DMS79 treated with DMSO at 0.1 percent for 48 hours (cell line): ENCODE measurements around the gene IQCE.

Source experiments
- DNase-seq: peaks from one replicate; lab custom pipeline; 2025; lab: John Stamatoyannopoulos, UW

The IQCE gene

GRCh38 chr7:2646680-2647571 is 88.1 kb downstream of the IQCE start:
- no peak for DNase-seq

GRCh38 chr7:2647594-2648172 is 88.9 kb downstream of the IQCE start:
- no peak for DNase-seq

GRCh38 chr7:2649139-2649838 is 90.5 kb downstream of the IQCE start:
- no peak for DNase-seq

DNA sequence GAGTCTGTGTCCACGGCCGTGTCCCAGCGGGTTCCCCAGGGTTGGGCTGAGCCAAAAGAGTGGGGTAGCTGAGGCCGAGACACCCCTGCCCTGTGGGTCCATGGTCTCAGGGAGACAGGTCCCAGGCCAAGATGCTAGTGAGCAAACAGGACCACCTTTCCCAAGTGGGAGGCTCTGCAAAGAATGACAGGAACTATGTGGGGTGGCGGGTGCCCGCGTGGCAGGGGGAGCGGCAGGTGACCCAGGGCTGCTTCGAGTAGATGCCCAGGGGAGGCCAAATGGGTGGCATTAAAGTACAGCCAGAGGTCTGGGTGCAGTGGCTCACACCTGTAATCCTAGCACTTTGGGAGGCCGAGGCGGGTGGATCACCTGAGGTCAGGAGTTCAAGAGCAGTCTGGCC is 91.2 kb downstream of the IQCE start:
- DNase-seq, result no peak

GRCh38 chr7:2650451-2650850 is 91.7 kb downstream of the IQCE start:
- no peak for DNase-seq

DNA sequence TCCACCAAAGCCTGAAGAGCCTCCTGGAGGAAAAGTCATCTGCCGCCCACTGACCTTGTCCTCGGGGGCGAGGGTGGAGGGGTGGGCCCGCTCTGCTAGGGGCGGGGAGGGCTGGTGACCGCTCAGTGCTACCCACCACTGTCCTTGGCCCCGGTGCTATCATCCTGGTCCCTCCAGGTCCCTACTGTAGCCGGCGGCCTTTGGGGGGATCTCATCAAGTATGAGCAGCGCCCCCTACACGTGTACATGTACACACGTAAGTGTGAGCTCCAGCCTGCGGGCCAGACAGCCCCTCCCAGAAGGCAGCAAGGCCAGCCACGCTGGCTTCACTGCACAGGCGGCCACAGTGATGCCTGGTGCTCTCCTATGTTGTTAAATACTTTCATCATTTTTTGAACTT is 92.6 kb downstream of the IQCE start:
- no peak for DNase-seq

- DNase-seq, result no peak
Observed at GRCh38 chr7:2651847-2652735, 93.3 kb downstream of the IQCE start.

- no peak for DNase-seq
Observed at GRCh38 chr7:2652736-2653060, 93.9 kb downstream of the IQCE start.

GRCh38 chr7:2654059-2654458 is 95.3 kb downstream of the IQCE start:
- no peak for DNase-seq

GRCh38 chr7:2655870-2656614 is 97.3 kb downstream of the IQCE start:
- no peak for DNase-seq

- no peak for DNase-seq
Observed at GRCh38 chr7:2657208-2657607, 98.4 kb downstream of the IQCE start.

- DNase-seq, result no peak
Observed at GRCh38 chr7:2657920-2658671, 99.3 kb downstream of the IQCE start.

- DNase-seq, result no peak
Observed at GRCh38 chr7:2658941-2659340, 100.2 kb downstream of the IQCE start.

DNA sequence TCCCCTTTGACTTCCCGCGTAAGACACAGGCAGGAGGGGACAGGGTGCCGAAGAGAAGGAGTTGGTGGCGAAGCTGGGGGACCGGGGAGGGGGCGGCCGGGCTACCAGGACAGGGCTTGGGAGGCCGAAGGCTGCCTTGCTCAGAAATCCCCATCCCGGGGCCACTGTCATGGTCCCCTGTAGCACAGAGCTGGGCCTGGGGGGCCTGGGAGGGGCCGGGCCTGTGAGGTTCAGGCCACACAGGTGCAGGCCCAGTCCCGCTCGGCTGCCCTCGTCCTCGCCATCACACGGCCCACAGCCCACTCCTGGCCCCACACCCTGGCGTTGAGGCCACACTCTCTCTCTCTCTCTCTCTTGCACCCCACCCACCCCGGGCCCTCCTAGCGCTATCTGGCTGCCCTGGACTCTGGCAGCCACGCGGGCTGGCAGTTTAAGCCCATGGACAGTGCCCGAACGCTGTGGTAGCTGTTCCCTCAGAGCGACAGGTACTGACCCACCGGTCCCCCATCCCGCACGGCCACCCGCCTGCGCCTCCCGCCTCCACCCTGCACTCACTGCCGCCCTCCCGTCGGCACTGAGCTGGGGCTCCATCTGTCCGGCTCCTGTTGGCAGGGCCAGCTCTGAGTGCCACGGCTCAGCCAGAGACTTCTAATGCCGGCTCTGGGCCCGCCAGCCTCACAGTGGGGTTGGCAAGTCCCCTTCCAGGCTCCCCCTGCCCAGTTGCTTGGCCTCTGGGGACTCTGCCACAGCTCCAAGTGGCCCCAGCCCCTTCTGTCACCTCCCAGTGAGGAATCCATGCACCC is 101.0 kb downstream of the IQCE start:
- DNase-seq, result no peak

DNA sequence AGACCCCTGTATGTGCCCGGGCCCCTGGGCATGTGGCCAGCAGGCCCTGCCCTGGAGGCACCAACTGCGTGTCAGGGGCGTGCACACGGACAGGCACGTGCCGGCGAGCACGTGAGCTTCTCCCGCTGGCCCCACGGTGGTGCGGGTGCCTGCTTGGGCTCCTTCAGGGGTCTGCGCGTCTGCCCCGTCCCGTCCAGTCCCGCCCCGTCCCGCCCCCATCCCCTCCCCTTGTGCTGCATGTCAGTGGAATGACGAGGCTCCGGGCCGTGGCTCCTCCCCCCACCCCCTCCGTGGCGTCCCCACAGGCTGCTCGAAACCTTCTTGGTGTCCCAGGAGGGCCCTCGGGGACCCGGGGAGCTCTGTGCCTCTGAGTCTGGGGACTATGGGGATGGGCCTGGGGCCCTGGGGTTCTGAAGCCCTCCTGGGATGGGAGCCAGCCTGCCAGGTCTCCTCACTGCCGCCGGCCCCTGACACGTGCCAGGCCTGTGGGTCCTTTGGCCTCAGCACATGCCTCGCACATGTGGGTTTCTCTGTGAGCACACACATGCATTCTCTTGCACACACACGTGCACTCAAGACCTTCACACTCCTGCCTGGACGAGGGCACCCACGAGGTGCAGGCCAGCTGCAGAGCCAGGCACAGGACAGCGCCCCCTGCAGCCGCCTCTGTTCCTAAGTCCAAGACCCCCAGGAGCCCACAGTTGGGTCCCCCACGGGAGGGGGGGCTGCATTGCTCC is 101.7 kb downstream of the IQCE start:
- no peak for DNase-seq

- DNase-seq, result no peak
Observed at GRCh38 chr7:2661096-2661449, 102.3 kb downstream of the IQCE start.

DNA sequence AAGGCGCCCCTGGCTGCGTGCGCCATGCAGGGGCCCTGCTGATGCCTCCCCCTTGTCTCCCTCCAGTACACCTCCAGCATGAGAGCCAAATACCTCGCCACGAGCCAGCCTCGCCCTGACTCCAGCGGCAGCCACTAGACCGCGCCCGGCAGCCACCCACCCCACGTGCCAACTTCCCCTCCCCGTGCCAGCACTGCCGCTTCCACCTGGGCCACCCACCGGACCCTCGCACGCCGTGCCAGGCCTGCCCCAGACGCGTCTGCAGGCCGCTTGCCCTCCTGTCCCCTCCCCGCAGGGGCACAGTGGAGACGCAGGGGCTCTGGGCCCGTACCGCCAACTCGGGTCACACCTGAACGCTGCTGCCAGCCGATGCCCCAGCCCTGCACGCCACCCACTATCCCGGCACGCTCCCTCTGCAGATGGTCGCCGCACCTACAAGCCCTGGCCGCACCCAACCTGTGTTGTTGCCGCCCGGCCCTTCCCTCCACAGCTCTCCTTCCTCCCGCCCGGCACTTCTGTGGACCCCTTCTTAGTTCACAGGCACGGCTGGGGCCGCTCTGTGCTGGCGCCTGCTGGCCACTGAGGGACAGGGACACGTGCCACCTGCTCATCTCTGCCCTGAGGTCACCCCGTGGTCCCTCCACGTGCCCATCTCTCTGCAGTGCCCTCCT is 103.0 kb downstream of the IQCE start:
- DNase-seq, result no peak

DNA sequence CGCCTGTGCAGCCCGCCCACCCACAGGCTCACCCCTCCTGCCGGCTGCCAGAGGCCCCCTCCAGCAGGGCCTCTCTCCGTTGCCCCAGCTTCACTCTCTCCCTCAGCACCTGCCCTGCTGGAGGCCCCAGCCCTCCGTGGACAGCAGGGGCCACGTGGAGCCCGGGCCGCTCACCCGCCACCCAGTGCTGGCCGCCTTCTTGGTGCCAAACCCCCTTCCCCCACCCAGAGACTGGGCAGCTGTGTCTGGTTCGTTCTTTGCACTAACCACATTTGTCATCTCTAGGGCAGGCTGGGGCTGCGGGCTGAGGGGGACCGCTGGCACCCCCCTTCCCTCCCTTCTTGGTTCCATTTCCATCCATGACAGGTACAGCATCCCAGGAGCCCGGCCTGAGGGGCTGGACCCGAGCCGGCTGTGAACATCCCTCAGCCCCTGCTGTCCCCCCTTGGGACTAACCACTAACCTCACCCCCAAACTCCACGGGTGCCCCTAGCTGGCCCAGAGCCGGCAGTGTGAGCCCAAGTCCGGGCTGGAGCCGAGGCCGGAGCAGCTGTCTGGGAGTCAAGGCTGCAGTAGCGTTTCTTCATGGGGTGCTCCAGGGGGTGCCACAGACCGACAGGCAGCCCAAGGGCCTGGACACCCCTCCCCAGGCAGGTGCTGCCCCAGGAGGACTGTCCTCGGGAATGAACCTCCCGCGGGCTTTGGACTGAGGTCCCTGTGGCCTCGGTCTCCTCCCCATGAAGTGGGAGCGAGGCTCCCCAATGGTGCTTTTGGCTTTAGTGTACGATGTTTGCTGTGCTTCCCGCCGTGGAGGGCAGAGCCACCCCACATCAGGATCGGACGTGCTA is 103.7 kb downstream of the IQCE start:
- DNase-seq, result no peak
